Esophagus (tissue), 2 donors: ENCODE measurements around the gene USP7. TPM values are rescaled to one million over a fixed set of nuclear protein-coding genes. Genes with fewer than 3 reads are reported as not detected.

ENCODE experiments used
- H3K27ac ChIP-seq, 2 donors: one replicate each; pipeline ENCODE4 v1.5.1; 2013; ENCODE audit warnings: low read depth in 2 of 2, mild to moderate bottlenecking in 2 of 2, inconsistent platforms in 1 of 2, low read length in 1 of 2, moderate library complexity in 1 of 2
- H3K27me3 ChIP-seq, 2 donors: one replicate each; pipeline ENCODE4 v1.6.1; 2013; ENCODE audit warnings: low read length in 2 of 2, control low read depth in 1 of 2, mild to moderate bottlenecking in 1 of 2; ENCODE audit not compliant: insufficient read depth in 2 of 2, control insufficient read depth in 1 of 2
- H3K36me3 ChIP-seq, 2 donors: one replicate each; pipeline ENCODE4 v1.6.1; 2013; ENCODE audit warnings: low read length in 1 of 2; ENCODE audit not compliant: control insufficient read depth in 2 of 2, insufficient read depth in 2 of 2
- H3K4me1 ChIP-seq, 2 donors: one replicate each; pipeline ENCODE4 v1.6.1; 2013; ENCODE audit warnings: low read length in 1 of 2; ENCODE audit not compliant: control insufficient read depth in 2 of 2, insufficient read depth in 2 of 2
- H3K4me3 ChIP-seq, 2 donors: one replicate each; pipeline ENCODE4 v1.5.1; 2013; ENCODE audit warnings: low read length in 2 of 2, mild to moderate bottlenecking in 2 of 2, low read depth in 1 of 2, moderate library complexity in 1 of 2
- H3K9me3 ChIP-seq, 2 donors: one replicate each; pipeline ENCODE4 v1.6.1; 2013; ENCODE audit warnings: mild to moderate bottlenecking in 2 of 2, low read depth in 1 of 2, low read length in 1 of 2, moderate library complexity in 1 of 2; ENCODE audit not compliant: control insufficient read depth in 2 of 2, insufficient read depth in 1 of 2
- WGBS, 2 donors: extraction: QIAGEN DNeasy Blood & Tissue Kit; methylation state at CpG; one replicate each; pipeline ENCODE4 v1.1.7; 2013; 5-methylcytosine and 5-hydroxymethylcytosine counted together
- polyA plus RNA-seq, 2 donors: library from polyadenylated mRNA; stranded (reverse); fragments of 200-250 nt; gene quantifications; one replicate each; pipeline ENCODE4 v1.2.3, GENCODE V29; 2013
- donor health status: healthy with polysubstance abuse.
- donor health status: Bipolar disorder and iron deficiency.

USP7 gene
- polyA plus RNA-seq, 2 donors = 27.8 to 34.6 TPM

- no peak overlapping the region for H3K27ac ChIP-seq
- H3K27me3 ChIP-seq = no peaks in the 10 kb centered on the region
- H3K9me3 ChIP-seq = no peaks in the 10 kb centered on the region
- H3K36me3 ChIP-seq = no peaks in the 10 kb centered on the region
- H3K4me3 ChIP-seq = no peak overlapping the region
- peaks cover 0 to 2% of the 10 kb centered on the region in 2 donors for H3K4me1 ChIP-seq
- WGBS, 2 donors = 53 to 75% methylated on average over 2 of the region's 2 CpGs
These were observed 38.3 kb upstream of the USP7 start for GRCh38 chr16:9002042-9002441.

- Histone ChIP-seq H3K4me1 (peaks cover 0 to 2% of the 10 kb centered on the region in 2 donors), H3K27me3 (no peaks in the 10 kb centered on the region), H3K27ac (no peak overlapping the region), H3K36me3 (no peaks in the 10 kb centered on the region), H3K9me3 (no peaks in the 10 kb centered on the region), H3K4me3 (no peak overlapping the region)
- WGBS, 2 donors = 95 to 96% methylated on average over 2 of the region's 2 CpGs
These were observed 37.0 kb upstream of the USP7 start for GRCh38 chr16:9000664-9001063.

DNA sequence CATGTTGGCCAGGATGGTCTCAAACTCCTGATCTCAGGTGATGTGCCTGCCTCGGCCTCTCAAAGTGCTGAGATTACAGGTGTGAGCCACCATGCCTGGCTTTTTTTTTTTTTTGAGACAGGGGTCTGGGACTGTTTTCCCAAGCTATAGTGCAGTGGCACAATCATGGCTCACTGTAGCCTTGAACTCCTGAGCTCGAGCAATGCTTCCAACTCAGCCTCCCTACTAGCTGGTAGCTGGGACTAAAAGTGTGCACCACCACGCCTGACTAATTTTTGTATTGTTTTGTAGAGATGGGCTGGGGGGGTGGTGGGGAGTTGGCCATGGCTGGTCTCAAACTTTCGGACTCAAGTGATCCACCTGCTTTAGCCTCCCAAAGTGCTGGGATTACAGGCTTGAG lies 36.1 kb upstream of the USP7 start:
- Histone ChIP-seq H3K36me3 (no peaks in the 10 kb centered on the region), H3K4me1 (peaks cover 0 to 2% of the 10 kb centered on the region in 2 donors), H3K9me3 (no peaks in the 10 kb centered on the region), H3K27ac (no peak overlapping the region), H3K4me3 (no peak overlapping the region), H3K27me3 (no peaks in the 10 kb centered on the region)
- WGBS, 2 donors = 69 to 80% methylated on average over 4 of the region's 4 CpGs

DNA sequence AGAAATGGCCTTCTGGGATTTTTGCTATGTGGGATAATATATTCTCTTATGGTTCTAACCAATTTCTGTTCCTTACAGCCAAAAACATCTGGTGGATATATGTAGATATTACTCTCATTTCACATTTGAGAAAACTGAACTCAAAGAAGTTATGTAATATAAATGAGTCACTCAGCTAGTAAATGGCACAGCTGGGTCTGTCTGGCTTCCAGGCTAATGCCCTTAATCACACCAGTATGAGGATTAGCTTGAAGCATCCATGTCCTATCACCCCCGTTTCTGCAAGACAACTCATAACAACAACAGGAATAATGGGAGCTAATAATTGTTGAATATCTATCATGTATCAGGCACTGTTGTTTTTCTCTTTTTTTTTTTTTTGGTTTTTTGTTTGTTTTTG lies 34.4 kb upstream of the USP7 start:
- no peaks in the 10 kb centered on the region for H3K4me1 ChIP-seq
- no peak overlapping the region for H3K27ac ChIP-seq
- no peak overlapping the region for H3K4me3 ChIP-seq
- 27 to 50% methylated on average over 1 of the region's 1 CpG for WGBS, 2 donors
- H3K9me3 ChIP-seq = no peaks in the 10 kb centered on the region
- H3K27me3 ChIP-seq = no peaks in the 10 kb centered on the region
- no peaks in the 10 kb centered on the region for H3K36me3 ChIP-seq

GRCh38 chr16:8996891-8997290 lies 33.2 kb upstream of the USP7 start:
- 79 to 82% methylated on average over 5 of the region's 5 CpGs for WGBS, 2 donors
- H3K4me3 ChIP-seq = no peak overlapping the region
- H3K27ac ChIP-seq = no peak overlapping the region
- H3K9me3 ChIP-seq = no peaks in the 10 kb centered on the region
- no peaks in the 10 kb centered on the region for H3K4me1 ChIP-seq
- no peaks in the 10 kb centered on the region for H3K36me3 ChIP-seq
- no peaks in the 10 kb centered on the region for H3K27me3 ChIP-seq

GRCh38 chr16:8990445-8990844 lies 26.7 kb upstream of the USP7 start:
- 74 to 75% methylated on average over 8 of the region's 8 CpGs for WGBS, 2 donors
- Histone ChIP-seq H3K4me3 (no peak overlapping the region), H3K36me3 (no peaks in the 10 kb centered on the region), H3K9me3 (no peaks in the 10 kb centered on the region), H3K4me1 (peaks cover 0 to 3% of the 10 kb centered on the region in 2 donors), H3K27me3 (no peaks in the 10 kb centered on the region), H3K27ac (no peak overlapping the region)

GRCh38 chr16:8989099-8989878 lies 25.6 kb upstream of the USP7 start:
- H3K4me3 ChIP-seq = no peak overlapping the region
- no peak overlapping the region for H3K27ac ChIP-seq
- 56 to 61% methylated on average over 16 of the region's 16 CpGs for WGBS, 2 donors
- H3K4me1 ChIP-seq = peaks cover 0 to 3% of the 10 kb centered on the region in 2 donors
- no peaks in the 10 kb centered on the region for H3K36me3 ChIP-seq
- no peaks in the 10 kb centered on the region for H3K9me3 ChIP-seq
- no peaks in the 10 kb centered on the region for H3K27me3 ChIP-seq

- Histone ChIP-seq H3K4me3 (no peak overlapping the region), H3K27ac (peak overlapping the region in 1 of 2 donors; percentile 47), H3K27me3 (no peaks in the 10 kb centered on the region), H3K36me3 (no peaks in the 10 kb centered on the region), H3K4me1 (peaks cover 0 to 3% of the 10 kb centered on the region in 2 donors), H3K9me3 (no peaks in the 10 kb centered on the region)
- WGBS, 2 donors = 83% methylated on average over 5 of the region's 5 CpGs
These were observed 23.1 kb upstream of the USP7 start for GRCh38 chr16:8986818-8987191.

- Histone ChIP-seq H3K4me3 (no peak overlapping the region), H3K4me1 (peaks cover 0 to 3% of the 10 kb centered on the region in 2 donors), H3K36me3 (no peaks in the 10 kb centered on the region), H3K27ac (no peak overlapping the region), H3K27me3 (no peaks in the 10 kb centered on the region), H3K9me3 (no peaks in the 10 kb centered on the region)
- WGBS, 2 donors = 70 to 75% methylated on average over 6 of the region's 6 CpGs
These were observed 22.4 kb upstream of the USP7 start for GRCh38 chr16:8986111-8986510.

DNA sequence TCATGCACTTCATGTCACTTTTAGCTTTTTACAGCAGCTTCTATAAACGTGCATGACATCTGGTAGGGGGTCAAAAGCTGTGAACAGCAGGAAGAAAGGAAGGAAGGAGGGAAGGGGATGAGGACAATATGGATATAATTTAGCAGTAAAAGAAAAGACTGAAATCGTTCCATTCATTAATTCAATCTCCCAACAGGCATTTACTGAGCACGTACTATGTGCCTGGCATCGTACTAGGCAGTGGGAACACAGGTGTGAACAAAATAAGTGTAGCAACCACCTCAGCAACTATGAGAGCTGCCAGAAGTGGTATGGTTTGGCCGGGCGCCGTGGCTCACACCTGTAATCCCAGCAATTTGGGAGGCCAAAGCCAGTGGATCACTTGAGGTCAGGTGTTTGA lies 19.1 kb upstream of the USP7 start:
- H3K27me3 ChIP-seq = no peaks in the 10 kb centered on the region
- H3K4me3 ChIP-seq = no peak overlapping the region
- H3K27ac ChIP-seq = no peak overlapping the region
- H3K9me3 ChIP-seq = no peaks in the 10 kb centered on the region
- WGBS, 2 donors = 80 to 82% methylated on average over 7 of the region's 7 CpGs
- H3K36me3 ChIP-seq = no peaks in the 10 kb centered on the region
- peaks cover 0 to 3% of the 10 kb centered on the region in 2 donors for H3K4me1 ChIP-seq
